PC-3 (cell line): ENCODE data around the gene USP17L22. TPM values are rescaled to one million over a fixed set of nuclear protein-coding genes. Genes with fewer than 3 reads are reported as not detected.
"Not testable (repeated sequence)": the region's sequence is repeated elsewhere in the genome, so short reads cannot be mapped to it uniquely, and the experiment has no call there.

Experiments used
- ATAC-seq: fragments of 200-7000 bp; cut with Tn5 transposase; 2 replicates; pipeline ENCODE4 v1.9.1; 2020; ENCODE audit warnings: mild to moderate bottlenecking, moderate library complexity
- Bru-seq: library from RNA; stranded (reverse); fragments of 400-500 nt; gene quantifications from one replicate; lab custom pipeline; 2021; lab: Mats Ljungman, UMichigan
- BruChase-seq, 2 experiments: library from RNA; stranded (reverse); fragments of 400-500 nt; gene quantifications; one replicate each; lab custom pipeline; 2021; lab: Mats Ljungman, UMichigan
- BruUV-seq: library from RNA; stranded (reverse); fragments of 400-500 nt; replicated peaks from 2 replicates; lab custom pipeline; 2021; lab: Mats Ljungman, UMichigan
- CTCF ChIA-PET: fragments of 300-600 bp; sonication (Branson Sonifier 250); formaldehyde crosslinking; loops from one replicate; lab custom pipeline; 2022; ENCODE audit warnings: antibody characterized with exemption; lab: Charles Lee
- POLR2A ChIA-PET: fragments of 300-600 bp; sonication (Branson Sonifier 250); formaldehyde crosslinking; loops from one replicate; lab custom pipeline; 2022; ENCODE audit warnings: antibody characterized with exemption; ENCODE audit not compliant: unreplicated experiment; lab: Charles Lee
- DNase-seq: peaks from one replicate; pipeline ENCODE4 v3.0.0-alpha.2; 2015
- H2AFZ ChIP-seq: fragments of 300-600 bp; sonication (generic); 2 replicates; pipeline ENCODE4 v1.6.0; 2016; ENCODE audit warnings: antibody characterized with exemption, low read length
- H3F3A ChIP-seq: fragments of 300-600 bp; sonication (generic); one replicate; pipeline ENCODE4 v1.6.0; 2017; ENCODE audit warnings: antibody characterized with exemption, low read length, control low read depth, mild to moderate bottlenecking; ENCODE audit not compliant: unreplicated experiment
- H3K27ac ChIP-seq: fragments of 300-600 bp; sonication (generic); 2 replicates; pipeline ENCODE4 v1.5.1; 2016; ENCODE audit warnings: mild to moderate bottlenecking, low read length
- H3K27me3 ChIP-seq: fragments of 300-600 bp; sonication (generic); 2 replicates; pipeline ENCODE4 v1.6.1; 2016; ENCODE audit warnings: low read length, mixed read lengths
- H3K36me3 ChIP-seq: fragments of 300-600 bp; sonication (generic); 2 replicates; pipeline ENCODE4 v1.6.1; 2016; ENCODE audit warnings: low read depth, mixed run types, low read length, mixed read lengths
- H3K4me1 ChIP-seq: fragments of 300-600 bp; sonication (generic); 2 replicates; pipeline ENCODE4 v1.5.1; 2016; ENCODE audit warnings: low read length; ENCODE audit not compliant: insufficient read depth
- H3K4me2 ChIP-seq: fragments of 300-600 bp; sonication (generic); 2 replicates; pipeline ENCODE4 v1.6.0; 2016; ENCODE audit warnings: low read length
- H3K4me3 ChIP-seq: fragments of 300-600 bp; sonication (generic); 2 replicates; pipeline ENCODE4 v1.5.1; 2016; ENCODE audit warnings: mild to moderate bottlenecking, low read length, mixed read lengths
- H3K79me2 ChIP-seq: fragments of 300-600 bp; sonication (generic); 2 replicates; pipeline ENCODE4 v1.6.1; 2017; ENCODE audit warnings: low read length, mixed read lengths
- H3K9ac ChIP-seq: fragments of 300-600 bp; sonication (generic); 2 replicates; pipeline ENCODE4 v1.6.0; 2016; ENCODE audit warnings: mild to moderate bottlenecking, low read length
- H3K9me2 ChIP-seq: fragments of 300-600 bp; sonication (generic); replicated peaks from 2 replicates; pipeline ENCODE4 v1.6.1; 2016; ENCODE audit warnings: mixed run types, low read length, mixed read lengths
- H3K9me3 ChIP-seq: fragments of 300-600 bp; sonication (generic); 2 replicates; pipeline ENCODE4 v1.6.1; 2016; ENCODE audit warnings: low read length, mixed read lengths
- H4K20me1 ChIP-seq: fragments of 300-600 bp; sonication (generic); 2 replicates; pipeline ENCODE4 v1.6.1; 2016; ENCODE audit warnings: low read length, mixed read lengths
- intact Hi-C: fragments of 100-400 bp; cut with micrococcal nuclease; formaldehyde crosslinking; loops from 2 replicates; pipeline ENCODE4 v1.9.0; 2023
- long read RNA-seq: library from polyadenylated mRNA; unstranded; transcript quantifications from one replicate; pipeline ENCODE4 v2.0.0, GENCODE V29; 2021; ENCODE audit not compliant: unreplicated experiment
- total RNA-seq: library from RNA; depleted of rRNA; stranded (reverse); fragments of >200 nt; gene quantifications from 2 replicates; pipeline ENCODE4 v1.2.3, GENCODE V29; 2014; rRNA removed

USP17L22 gene
- total RNA-seq: not detected in 2 replicates
- not detected for Bru-seq, nascent RNA
- not detected for BruChase-seq, experiment 1, labeled RNA remaining after a 6-hour chase
- BruChase-seq, experiment 2, labeled RNA remaining after a 2-hour chase: not detected
- long read RNA-seq: 0 reads

- BruUV-seq, H3K79me2 ChIP-seq, H3K36me3 ChIP-seq, ATAC-seq, DNase-seq, H3K27me3 ChIP-seq, H3K27ac ChIP-seq, CTCF ChIA-PET, H3K9me2 ChIP-seq, intact Hi-C loops, H3K9me3 ChIP-seq, POLR2A ChIA-PET, H3K9ac ChIP-seq, H3K4me1 ChIP-seq, H3F3A ChIP-seq, H4K20me1 ChIP-seq, H3K4me3 ChIP-seq, H2AFZ ChIP-seq, H3K4me2 ChIP-seq: not testable (repeated sequence)
These were observed at the start of gene USP17L22 for GRCh38 chr4:9267319-9267718. USP17L22 (plus strand) TSS chr4:9267619; CDS start chr4:9267619, 0 bp downstream.

DNA sequence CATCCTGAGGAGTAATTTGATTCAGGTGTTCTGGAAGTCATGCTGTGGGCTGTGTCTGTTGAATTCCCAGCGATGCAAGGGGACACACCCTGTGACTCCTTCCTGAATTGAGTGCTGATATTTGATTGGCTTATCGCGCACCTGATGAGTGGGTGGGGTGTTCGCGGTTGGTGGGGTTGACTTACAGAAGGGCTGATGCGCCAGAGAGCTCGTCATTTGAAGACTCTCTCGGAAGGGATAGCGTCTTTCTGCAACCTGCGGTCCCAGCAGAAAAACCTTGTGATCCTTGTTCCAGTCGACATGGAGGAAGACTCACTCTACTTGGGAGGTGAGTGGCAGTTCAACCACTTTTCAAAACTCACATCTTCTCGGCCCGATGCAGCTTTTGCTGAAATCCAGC, 47.6 kb upstream of the USP17L22 start, which contains the start of gene USP17L12:
USP17L12 (plus strand) TSS at position 301 of the 400 bp plus-strand sequence; CDS start at position 301, 0 bp downstream.
- DNase-seq, H3K9me2 ChIP-seq, H3K79me2 ChIP-seq, H3K4me1 ChIP-seq, H3K4me3 ChIP-seq, H3K4me2 ChIP-seq, intact Hi-C loops, H3K9ac ChIP-seq, H3K9me3 ChIP-seq, POLR2A ChIA-PET, BruUV-seq, CTCF ChIA-PET, ATAC-seq, H3K36me3 ChIP-seq, H2AFZ ChIP-seq, H3K27me3 ChIP-seq, H3F3A ChIP-seq, H4K20me1 ChIP-seq, H3K27ac ChIP-seq: not testable (repeated sequence)

- H3K4me1 ChIP-seq, H3K9me3 ChIP-seq, CTCF ChIA-PET, H2AFZ ChIP-seq, H3K27me3 ChIP-seq, DNase-seq, ATAC-seq, H3K79me2 ChIP-seq, H4K20me1 ChIP-seq, POLR2A ChIA-PET, H3K9ac ChIP-seq, H3K4me2 ChIP-seq, BruUV-seq, intact Hi-C loops, H3K9me2 ChIP-seq, H3K36me3 ChIP-seq, H3F3A ChIP-seq, H3K4me3 ChIP-seq, H3K27ac ChIP-seq: not testable (repeated sequence)
These were observed 42.8 kb upstream of the USP17L22 start, which contains the start of gene USP17L13 for GRCh38 chr4:9224596-9224995. USP17L13 (plus strand) TSS chr4:9224896; CDS start chr4:9224896, 0 bp downstream.

GRCh38 chr4:9230249-9230648, 37.2 kb upstream of the USP17L22 start:
- ATAC-seq, H3K9ac ChIP-seq, CTCF ChIA-PET, intact Hi-C loops, H3K27ac ChIP-seq, H4K20me1 ChIP-seq, BruUV-seq, H3K27me3 ChIP-seq, DNase-seq, H2AFZ ChIP-seq, H3F3A ChIP-seq, POLR2A ChIA-PET, H3K79me2 ChIP-seq, H3K36me3 ChIP-seq, H3K9me3 ChIP-seq, H3K4me3 ChIP-seq, H3K4me2 ChIP-seq, H3K9me2 ChIP-seq, H3K4me1 ChIP-seq: not testable (repeated sequence)

- not testable (repeated sequence) for DNase-seq
These were observed 33.3 kb upstream of the USP17L22 start, which contains the start of gene USP17L15 for GRCh38 chr4:9234085-9234484. USP17L15 (plus strand) TSS chr4:9234385; CDS start chr4:9234385, 0 bp downstream.

DNA sequence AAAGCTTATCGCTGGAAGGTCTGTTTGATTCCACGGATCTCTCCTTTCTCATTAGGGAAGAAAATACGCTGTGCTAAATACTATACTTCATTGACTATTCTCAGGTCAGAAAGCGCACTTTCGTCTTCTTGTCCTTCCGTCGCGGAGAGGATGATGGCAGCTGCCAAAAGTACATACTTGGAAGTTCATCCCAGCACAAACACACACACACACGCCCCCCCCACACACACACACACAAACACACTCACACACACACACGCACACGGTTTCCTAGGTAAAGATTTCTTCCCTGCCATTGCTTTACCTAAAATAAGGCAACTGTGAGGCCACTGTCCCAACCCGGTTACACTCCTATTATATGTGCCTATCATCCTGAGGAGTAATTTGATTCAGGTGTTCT, 29.0 kb upstream of the USP17L22 start:
- intact Hi-C loops, H3K4me1 ChIP-seq, DNase-seq, H3K9me2 ChIP-seq, H3F3A ChIP-seq, H4K20me1 ChIP-seq, H2AFZ ChIP-seq, BruUV-seq, H3K4me3 ChIP-seq, H3K36me3 ChIP-seq, H3K27me3 ChIP-seq, ATAC-seq, H3K9me3 ChIP-seq, POLR2A ChIA-PET, H3K4me2 ChIP-seq, H3K27ac ChIP-seq, CTCF ChIA-PET, H3K9ac ChIP-seq, H3K79me2 ChIP-seq: not testable (repeated sequence)

More at GRCh38 chr4:9234085-9234484, 33.3 kb upstream of the USP17L22 start, which contains the start of gene USP17L15:
- H3F3A ChIP-seq, H2AFZ ChIP-seq, H3K4me2 ChIP-seq, BruUV-seq, H3K27ac ChIP-seq, H3K4me1 ChIP-seq, H3K36me3 ChIP-seq, CTCF ChIA-PET, H3K9me2 ChIP-seq, POLR2A ChIA-PET, H4K20me1 ChIP-seq, ATAC-seq, intact Hi-C loops, H3K9ac ChIP-seq, H3K9me3 ChIP-seq, H3K79me2 ChIP-seq, H3K27me3 ChIP-seq, H3K4me3 ChIP-seq: not testable (repeated sequence)
